ENCODE data around the gene GLIS1. TPM values are rescaled to one million over a fixed set of nuclear protein-coding genes. Genes with fewer than 3 reads are reported as not detected.
A peak's percentile ranks its signal among the peaks of the same experiment; 100 is the strongest.
"Not testable (repeated sequence)": the region's sequence is repeated elsewhere in the genome, so short reads cannot be mapped to it uniquely, and the experiment has no call there.

Gene GLIS1
- total RNA-seq: not detected

GRCh38 chr1:53739109-53739681 is at the start of gene GLIS1:
GLIS1 (minus strand) TSS chr1:53739164; CDS start chr1:53738064, 1,100 bp downstream.
- no peaks in the 10 kb centered on the region for H3K4me1 Mint-ChIP-seq
- H3K9me3 Mint-ChIP-seq: peaks cover 5% of the 10 kb centered on the region
- H3K27me3 Mint-ChIP-seq: peaks cover 65% of the 10 kb centered on the region
- H3K36me3 Mint-ChIP-seq: peaks cover 2% of the 10 kb centered on the region
- DNase-seq (peak; percentile 78), ATAC-seq (ENCODE audit: low read depth) (peak; percentile 93)
- POLR2A ChIA-PET: no interaction called here
- H3K4me3 Mint-ChIP-seq: peak within 1 kb of the TSS; percentile 57
- H3K27ac Mint-ChIP-seq: no peak within 1 kb of the TSS

- POLR2A ChIA-PET: no interaction called here
- no peak for DNase-seq
- Mint-ChIP-seq H3K27me3 (no peaks in the 10 kb centered on the region), H3K9me3 (no peaks in the 10 kb centered on the region), H3K27ac (no peak overlapping the region), H3K4me3 (no peak overlapping the region), H3K4me1 (peaks cover 8% of the 10 kb centered on the region), H3K36me3 (peaks cover 25% of the 10 kb centered on the region)
- no peak for ATAC-seq (ENCODE audit: low read depth)
Observed at GRCh38 chr1:53787655-53788054, 48.7 kb upstream of the GLIS1 start.

GRCh38 chr1:53783056-53783455 is 44.1 kb upstream of the GLIS1 start:
- peak overlapping the region; percentile 1 for H3K27ac Mint-ChIP-seq
- ATAC-seq (ENCODE audit: low read depth): peak; percentile 90
- H3K36me3 Mint-ChIP-seq: peaks cover 28% of the 10 kb centered on the region
- DNase-seq: no peak
- no peaks in the 10 kb centered on the region for H3K9me3 Mint-ChIP-seq
- no peaks in the 10 kb centered on the region for H3K27me3 Mint-ChIP-seq
- no peak overlapping the region for H3K4me3 Mint-ChIP-seq
- POLR2A ChIA-PET: no interaction called here
- peaks cover 8% of the 10 kb centered on the region for H3K4me1 Mint-ChIP-seq

- POLR2A ChIA-PET: no interaction called here
- H3K27ac Mint-ChIP-seq: no peak overlapping the region
- H3K27me3 Mint-ChIP-seq: no peaks in the 10 kb centered on the region
- DNase-seq: no peak
- peaks cover 35% of the 10 kb centered on the region for H3K36me3 Mint-ChIP-seq
- no peak for ATAC-seq (ENCODE audit: low read depth)
- peaks cover 8% of the 10 kb centered on the region for H3K4me1 Mint-ChIP-seq
- H3K9me3 Mint-ChIP-seq: no peaks in the 10 kb centered on the region
- no peak overlapping the region for H3K4me3 Mint-ChIP-seq
Observed at GRCh38 chr1:53781654-53782053, 42.7 kb upstream of the GLIS1 start.

GRCh38 chr1:53777272-53777671 is 38.3 kb upstream of the GLIS1 start:
- H3K27me3 Mint-ChIP-seq: no peaks in the 10 kb centered on the region
- DNase-seq: no peak
- H3K4me3 Mint-ChIP-seq: no peak overlapping the region
- no peaks in the 10 kb centered on the region for H3K9me3 Mint-ChIP-seq
- POLR2A ChIA-PET: no interaction called here
- peaks cover 24% of the 10 kb centered on the region for H3K36me3 Mint-ChIP-seq
- no peak for ATAC-seq (ENCODE audit: low read depth)
- H3K27ac Mint-ChIP-seq: no peak overlapping the region
- no peaks in the 10 kb centered on the region for H3K4me1 Mint-ChIP-seq

- POLR2A ChIA-PET: no interaction called here
- Mint-ChIP-seq H3K36me3 (peaks cover 20% of the 10 kb centered on the region), H3K4me1 (peaks cover 6% of the 10 kb centered on the region), H3K27me3 (no peaks in the 10 kb centered on the region), H3K4me3 (no peak overlapping the region), H3K9me3 (no peaks in the 10 kb centered on the region), H3K27ac (no peak overlapping the region)
- DNase-seq (no peak), ATAC-seq (ENCODE audit: low read depth) (no peak)
Observed at GRCh38 chr1:53771648-53772047, 32.7 kb upstream of the GLIS1 start.

GRCh38 chr1:53769780-53770179 is 30.8 kb upstream of the GLIS1 start:
- Mint-ChIP-seq H3K4me1 (peaks cover 21% of the 10 kb centered on the region), H3K36me3 (peaks cover 25% of the 10 kb centered on the region), H3K9me3 (no peaks in the 10 kb centered on the region), H3K4me3 (no peak overlapping the region), H3K27ac (no peak overlapping the region), H3K27me3 (no peaks in the 10 kb centered on the region)
- POLR2A ChIA-PET: no interaction called here
- DNase-seq (no peak), ATAC-seq (ENCODE audit: low read depth) (no peak)

- Mint-ChIP-seq H3K36me3 (peaks cover 26% of the 10 kb centered on the region), H3K27me3 (no peaks in the 10 kb centered on the region), H3K9me3 (no peaks in the 10 kb centered on the region), H3K4me3 (no peak overlapping the region), H3K27ac (no peak overlapping the region), H3K4me1 (peaks cover 21% of the 10 kb centered on the region)
- no peak for DNase-seq
- no peak for ATAC-seq (ENCODE audit: low read depth)
- POLR2A ChIA-PET: no interaction called here
Observed at GRCh38 chr1:53769184-53769583, 30.2 kb upstream of the GLIS1 start.

- peak overlapping the region; percentile 38 for H3K4me3 Mint-ChIP-seq
- peaks cover 22% of the 10 kb centered on the region for H3K4me1 Mint-ChIP-seq
- ATAC-seq (ENCODE audit: low read depth) (no peak), DNase-seq (no peak)
- peak overlapping the region; percentile 49 for H3K27ac Mint-ChIP-seq
- H3K36me3 Mint-ChIP-seq: peaks cover 29% of the 10 kb centered on the region
- H3K27me3 Mint-ChIP-seq: no peaks in the 10 kb centered on the region
- H3K9me3 Mint-ChIP-seq: no peaks in the 10 kb centered on the region
- POLR2A ChIA-PET: no interaction called here
Observed at GRCh38 chr1:53766831-53767405, 28.0 kb upstream of the GLIS1 start.

- Mint-ChIP-seq H3K36me3 (peaks cover 28% of the 10 kb centered on the region), H3K27ac (peak overlapping the region; percentile 73), H3K27me3 (no peaks in the 10 kb centered on the region), H3K4me3 (peak overlapping the region; percentile 28), H3K4me1 (peaks cover 22% of the 10 kb centered on the region), H3K9me3 (no peaks in the 10 kb centered on the region)
- no peak for ATAC-seq (ENCODE audit: low read depth)
- no peak for DNase-seq
- POLR2A ChIA-PET: no interaction called here
Observed at GRCh38 chr1:53766194-53766742, 27.3 kb upstream of the GLIS1 start.

GRCh38 chr1:53765657-53766056 is 26.7 kb upstream of the GLIS1 start:
- POLR2A ChIA-PET: no interaction called here
- ATAC-seq (ENCODE audit: low read depth) (peak; percentile 99), DNase-seq (no peak)
- peaks cover 22% of the 10 kb centered on the region for H3K4me1 Mint-ChIP-seq
- peak overlapping the region; percentile 28 for H3K4me3 Mint-ChIP-seq
- no peaks in the 10 kb centered on the region for H3K9me3 Mint-ChIP-seq
- peak overlapping the region; percentile 73 for H3K27ac Mint-ChIP-seq
- H3K27me3 Mint-ChIP-seq: no peaks in the 10 kb centered on the region
- peaks cover 23% of the 10 kb centered on the region for H3K36me3 Mint-ChIP-seq

- Mint-ChIP-seq H3K27ac (peak overlapping the region; percentile 67), H3K36me3 (peaks cover 20% of the 10 kb centered on the region), H3K4me1 (peaks cover 22% of the 10 kb centered on the region), H3K27me3 (no peaks in the 10 kb centered on the region), H3K4me3 (no peak overlapping the region), H3K9me3 (no peaks in the 10 kb centered on the region)
- POLR2A ChIA-PET: no interaction called here
- ATAC-seq (ENCODE audit: low read depth) (no peak), DNase-seq (no peak)
Observed at GRCh38 chr1:53763911-53764310, 24.9 kb upstream of the GLIS1 start.

GRCh38 chr1:53763461-53763860 is 24.5 kb upstream of the GLIS1 start:
- POLR2A ChIA-PET: no interaction called here
- DNase-seq (no peak), ATAC-seq (ENCODE audit: low read depth) (no peak)
- no peaks in the 10 kb centered on the region for H3K9me3 Mint-ChIP-seq
- H3K27me3 Mint-ChIP-seq: no peaks in the 10 kb centered on the region
- no peak overlapping the region for H3K4me3 Mint-ChIP-seq
- peaks cover 17% of the 10 kb centered on the region for H3K36me3 Mint-ChIP-seq
- no peak overlapping the region for H3K27ac Mint-ChIP-seq
- H3K4me1 Mint-ChIP-seq: peaks cover 22% of the 10 kb centered on the region

GRCh38 chr1:53760497-53760896 is 21.5 kb upstream of the GLIS1 start:
- H3K4me3 Mint-ChIP-seq; DNase-seq; ATAC-seq (ENCODE audit: low read depth); POLR2A ChIA-PET; H3K36me3 Mint-ChIP-seq; H3K27me3 Mint-ChIP-seq; H3K4me1 Mint-ChIP-seq; H3K9me3 Mint-ChIP-seq; H3K27ac Mint-ChIP-seq: not testable (repeated sequence)
